HUES48 (cell line): Measurements from ENCODE around the gene RSPH9.
A peak's percentile ranks its signal among the peaks of the same experiment; 100 is the strongest.
"Not testable (repeated sequence)": the region's sequence is repeated elsewhere in the genome, so short reads cannot be mapped to it uniquely, and the experiment has no call there.

ENCODE experiments used
- H3K27ac ChIP-seq: one replicate; pipeline ENCODE4 v1.7.0; 2013; ENCODE audit warnings: low read depth, low read length, inconsistent platforms
- H3K27me3 ChIP-seq: 2 replicates; pipeline ENCODE4 v1.6.1; 2013; ENCODE audit warnings: mild to moderate bottlenecking, low read length; ENCODE audit not compliant: control insufficient read depth, insufficient read depth
- H3K36me3 ChIP-seq: 2 replicates; pipeline ENCODE4 v1.6.1; 2013; ENCODE audit warnings: low read length; ENCODE audit not compliant: control insufficient read depth, insufficient read depth
- H3K4me1 ChIP-seq: 2 replicates; pipeline ENCODE4 v1.6.1; 2013; ENCODE audit warnings: mild to moderate bottlenecking, low read length; ENCODE audit not compliant: control insufficient read depth, insufficient read depth
- H3K4me3 ChIP-seq: 2 replicates; pipeline ENCODE4 v1.5.1; 2013; ENCODE audit warnings: mild to moderate bottlenecking, low read depth, low read length
- H3K9ac ChIP-seq: 2 replicates; pipeline ENCODE4 v1.6.1; 2013; ENCODE audit warnings: mild to moderate bottlenecking, low read depth, low read length, moderate library complexity
- H3K9me3 ChIP-seq: 2 replicates; pipeline ENCODE4 v1.6.1; 2013; ENCODE audit warnings: low read length; ENCODE audit not compliant: control insufficient read depth, insufficient read depth

The RSPH9 gene

DNA sequence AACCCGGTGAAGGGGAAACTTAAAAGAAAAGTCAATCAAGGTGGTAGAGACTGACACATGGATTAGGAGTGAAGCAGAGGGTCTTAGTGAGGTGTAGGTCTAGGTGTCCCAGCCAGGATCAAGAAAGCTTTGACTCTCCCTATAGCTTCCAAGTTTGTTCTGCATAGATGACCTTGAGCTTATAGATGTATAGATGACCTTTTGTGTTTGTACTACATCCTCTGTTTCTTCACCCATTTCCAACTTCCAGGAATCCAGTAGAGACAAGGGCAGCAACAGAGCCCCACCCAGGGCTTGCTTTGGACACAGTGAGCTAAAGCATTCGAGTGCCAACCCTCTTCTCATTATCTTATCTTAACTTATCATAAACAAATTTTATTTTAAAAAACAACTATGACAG, 44.6 kb downstream of the RSPH9 start:
- Histone ChIP-seq H3K27me3 (no peaks in the 10 kb centered on the region), H3K27ac (no peak overlapping the region)

DNA sequence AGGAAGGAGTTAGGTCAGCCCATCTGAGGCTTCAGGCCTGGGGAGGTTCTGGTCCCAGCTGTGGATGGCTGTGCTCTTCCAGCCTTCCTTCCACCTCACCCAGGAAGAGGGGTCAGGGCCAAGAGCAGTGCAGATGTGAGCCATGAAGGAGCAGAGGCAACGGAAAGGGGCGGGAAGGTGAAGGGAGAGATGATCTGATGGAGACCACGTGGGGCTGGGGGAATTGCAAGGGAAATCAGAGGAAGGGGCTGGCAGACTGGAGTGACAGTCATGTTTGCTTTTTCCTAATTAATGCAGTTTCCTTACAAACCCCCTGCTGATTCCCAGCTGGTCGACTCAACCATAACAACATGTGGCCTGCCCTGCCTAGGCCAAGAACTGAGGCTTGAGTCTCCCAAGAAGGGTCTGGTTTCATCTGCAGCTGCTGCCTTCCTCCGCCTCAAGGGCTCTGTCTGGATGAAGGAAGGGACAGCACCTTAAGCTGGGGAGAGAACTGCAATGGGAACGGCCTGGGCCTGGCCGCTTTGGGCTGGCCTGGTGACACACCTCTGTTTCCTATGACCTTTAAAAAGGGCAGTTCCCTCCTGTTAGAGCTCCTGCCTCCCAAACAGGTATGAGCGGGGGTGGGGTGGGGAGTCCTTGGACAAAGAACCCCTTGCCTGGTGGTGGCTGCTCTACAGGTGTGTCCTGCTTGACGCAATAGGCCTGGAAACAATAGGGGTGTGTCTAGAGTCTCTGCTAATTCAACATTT, 50.6 kb downstream of the RSPH9 start:
- Histone ChIP-seq H3K27ac (peak overlapping the region; percentile 71), H3K27me3 (no peaks in the 10 kb centered on the region), H3K4me3 (no peak overlapping the region), H3K9me3 (no peaks in the 10 kb centered on the region), H3K4me1 (peaks cover 34% of the 10 kb centered on the region), H3K36me3 (no peaks in the 10 kb centered on the region), H3K9ac (no peak overlapping the region)

More for the DNA sequence above, 44.6 kb downstream of the RSPH9 start:
- H3K9me3 ChIP-seq: no peaks in the 10 kb centered on the region
- H3K36me3 ChIP-seq: 0 out of 2 replicates have a peak, but pooled peaks cover 5% of the 10 kb centered on the region
- peaks cover 7% of the 10 kb centered on the region; the same call in 1 of the 2 replicates for H3K4me1 ChIP-seq
- H3K9ac ChIP-seq: no peak overlapping the region
- H3K4me3 ChIP-seq: no peak overlapping the region

DNA sequence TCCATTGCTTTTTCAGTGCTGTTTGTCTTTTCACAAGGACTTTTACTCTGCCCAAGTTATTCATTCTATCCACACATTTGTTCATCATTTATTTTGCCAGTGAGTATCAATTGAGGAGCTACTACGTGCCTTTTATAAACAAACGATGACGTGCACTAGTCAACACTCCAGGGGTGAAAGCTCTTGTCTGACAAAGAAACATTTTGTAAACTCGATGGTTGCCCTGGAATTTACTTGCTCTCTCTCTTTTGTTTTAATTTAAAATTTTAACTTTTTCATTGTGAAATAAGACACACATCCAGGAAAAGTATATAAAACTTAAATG, 51.1 kb downstream of the RSPH9 start:
- H3K4me3 ChIP-seq: no peak overlapping the region
- H3K9ac ChIP-seq: no peak overlapping the region
- peak overlapping the region; percentile 71 for H3K27ac ChIP-seq
- no peaks in the 10 kb centered on the region for H3K27me3 ChIP-seq
- no peaks in the 10 kb centered on the region for H3K9me3 ChIP-seq
- no peaks in the 10 kb centered on the region for H3K36me3 ChIP-seq
- H3K4me1 ChIP-seq: peaks cover 34% of the 10 kb centered on the region

DNA sequence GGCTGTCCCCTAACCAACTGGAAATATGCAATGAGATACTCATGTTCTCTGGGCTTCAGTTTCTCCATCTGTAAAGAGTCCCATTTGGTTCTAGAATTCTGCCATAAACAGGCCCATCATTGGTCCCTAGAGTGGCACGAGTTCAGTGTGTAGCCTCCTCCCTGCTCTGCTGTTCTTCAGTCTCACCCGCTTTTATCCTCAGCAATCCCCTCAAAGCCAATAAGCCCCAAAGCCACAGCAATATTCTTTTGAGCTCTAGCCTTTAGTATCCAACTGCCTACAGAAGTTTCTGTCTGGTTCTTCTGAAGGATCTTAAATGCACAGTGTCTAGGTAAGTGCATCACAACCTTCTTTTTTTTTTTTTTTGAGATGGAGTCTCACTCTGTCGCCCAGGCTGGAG, 52.6 kb downstream of the RSPH9 start:
- Histone ChIP-seq H3K4me3 (no peak overlapping the region), H3K4me1 (peaks cover 48% of the 10 kb centered on the region), H3K27ac (no peak overlapping the region), H3K9ac (no peak overlapping the region), H3K27me3 (no peaks in the 10 kb centered on the region), H3K36me3 (no peaks in the 10 kb centered on the region), H3K9me3 (no peaks in the 10 kb centered on the region)

DNA sequence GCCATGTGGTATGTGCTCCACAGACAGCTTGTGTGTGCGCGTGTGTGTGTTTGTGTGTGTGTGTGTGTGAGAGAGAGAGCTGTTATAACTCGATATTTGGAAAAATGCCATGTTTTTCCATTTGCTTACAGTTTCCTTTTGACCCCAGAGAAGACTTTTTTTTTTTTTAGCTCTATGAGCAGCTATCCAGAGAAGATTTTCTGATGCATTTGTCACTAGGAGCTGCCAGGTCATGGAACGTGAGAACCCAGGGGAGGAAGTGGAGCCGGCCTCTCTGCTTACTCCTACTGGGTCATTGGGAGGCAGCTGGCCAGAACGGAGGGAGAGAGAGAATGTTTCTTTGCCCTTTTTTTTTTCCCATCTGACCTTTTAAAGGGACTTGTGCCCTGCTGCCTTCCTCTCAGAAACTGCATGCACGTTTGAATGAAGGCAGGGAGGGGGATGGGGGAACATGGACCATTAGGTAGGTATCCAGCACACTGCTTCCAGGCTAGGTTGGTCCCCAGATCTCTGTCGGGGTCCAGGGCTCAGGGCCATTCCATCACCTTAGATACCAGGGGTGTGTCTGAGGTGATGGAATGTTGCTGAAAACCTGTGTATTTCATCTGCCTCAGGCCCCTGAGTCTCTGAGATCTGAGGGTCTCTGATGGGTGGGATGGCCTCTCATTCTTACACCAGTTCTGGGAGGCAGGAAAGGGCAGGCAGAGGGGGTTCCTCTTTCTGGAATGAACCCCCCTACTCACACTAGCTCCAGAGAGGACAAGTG, 53.9 kb downstream of the RSPH9 start:
- Histone ChIP-seq H3K27me3 (no peaks in the 10 kb centered on the region), H3K27ac (peak overlapping the region; percentile 83), H3K4me1 (peaks cover 57% of the 10 kb centered on the region), H3K36me3 (no peaks in the 10 kb centered on the region), H3K9ac (no peak overlapping the region), H3K9me3 (no peaks in the 10 kb centered on the region), H3K4me3 (no peak overlapping the region)

DNA sequence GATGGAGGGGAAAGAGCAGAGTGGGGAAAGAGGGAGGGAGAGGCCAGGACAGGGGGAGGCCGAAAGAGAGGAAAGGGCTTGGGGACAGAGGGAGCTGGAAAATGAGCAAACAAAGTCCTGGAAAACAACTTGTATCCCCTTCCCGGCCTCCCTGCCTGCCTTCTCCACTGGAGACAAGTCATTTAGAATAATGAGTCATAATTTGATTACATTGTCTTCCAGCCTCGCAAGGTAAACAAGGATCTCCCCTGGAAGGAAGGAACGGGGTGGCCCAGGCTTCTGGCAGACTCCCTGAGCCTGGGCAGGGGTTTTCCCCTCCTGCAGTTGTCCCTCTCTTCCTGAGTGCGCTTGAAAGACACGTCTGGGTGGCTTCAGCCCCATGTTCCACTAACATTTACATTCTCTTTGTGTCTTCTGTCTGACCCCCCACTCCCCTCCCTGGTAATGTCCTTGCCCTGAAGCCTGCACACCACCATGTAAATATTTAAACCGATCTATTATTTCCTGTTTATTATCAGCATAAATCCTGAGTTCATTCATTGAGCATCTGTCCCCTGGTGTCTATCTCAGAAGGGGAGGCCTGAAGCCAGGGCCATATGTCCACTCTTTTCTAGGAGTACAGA, 54.8 kb downstream of the RSPH9 start:
- Histone ChIP-seq H3K4me3 (no peak overlapping the region), H3K27ac (peak overlapping the region; percentile 83), H3K36me3 (no peaks in the 10 kb centered on the region), H3K27me3 (no peaks in the 10 kb centered on the region), H3K9me3 (no peaks in the 10 kb centered on the region), H3K4me1 (peaks cover 58% of the 10 kb centered on the region), H3K9ac (no peak overlapping the region)

DNA sequence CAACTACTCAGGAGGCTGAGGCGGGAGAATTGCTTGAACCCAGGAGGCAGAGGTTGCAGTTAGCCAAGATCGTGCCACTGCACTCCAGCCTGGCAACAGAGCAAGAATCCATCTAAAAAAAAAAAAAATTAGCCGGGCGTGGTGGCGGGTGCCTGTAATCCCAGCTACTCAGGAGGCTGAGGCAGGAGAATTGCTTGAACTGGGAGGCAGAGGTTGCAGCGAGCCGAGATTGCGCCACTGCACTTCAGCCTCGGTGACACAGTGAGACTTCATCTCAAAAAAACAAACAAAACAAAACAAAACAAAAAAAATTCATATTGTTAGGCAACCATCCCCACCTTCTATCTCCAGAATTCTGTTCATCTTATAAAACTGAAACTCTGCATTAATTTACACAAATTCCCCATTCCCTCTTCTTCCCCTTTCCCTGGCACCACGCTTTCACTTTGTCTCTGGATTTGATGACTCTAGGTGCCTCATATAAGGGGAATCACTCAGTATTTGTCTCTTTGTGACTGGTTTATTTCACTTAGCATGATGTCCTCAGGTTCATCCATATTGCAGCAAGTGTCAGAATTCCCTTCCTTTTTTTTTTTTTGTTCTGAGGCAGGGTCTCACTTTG, 56.2 kb downstream of the RSPH9 start:
- H3K36me3 ChIP-seq, H3K4me3 ChIP-seq, H3K27me3 ChIP-seq, H3K9ac ChIP-seq, H3K9me3 ChIP-seq, H3K27ac ChIP-seq: not testable (repeated sequence)
- H3K4me1 ChIP-seq: peaks cover 58% of the 10 kb centered on the region

DNA sequence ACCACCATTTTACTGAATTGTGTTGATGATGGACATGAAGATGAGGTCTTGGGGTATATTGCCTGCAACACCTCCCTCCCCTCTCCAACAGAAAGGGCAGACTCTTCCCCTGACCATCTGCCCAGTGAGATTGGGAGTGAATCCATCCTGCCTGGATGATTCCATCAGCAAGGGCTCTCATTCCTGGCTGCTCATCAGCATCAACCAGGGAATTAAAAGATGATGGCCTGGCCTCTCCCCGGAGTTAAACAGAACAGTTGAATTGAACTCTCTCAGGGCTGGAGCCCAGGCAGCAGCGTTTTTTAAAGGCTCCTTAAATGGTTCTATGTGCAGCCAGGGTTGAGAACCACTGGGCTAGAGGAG, 57.3 kb downstream of the RSPH9 start:
- H3K9me3 ChIP-seq: no peaks in the 10 kb centered on the region
- peak overlapping the region; percentile 24 for H3K4me3 ChIP-seq
- no peaks in the 10 kb centered on the region for H3K36me3 ChIP-seq
- H3K27me3 ChIP-seq: no peaks in the 10 kb centered on the region
- peak overlapping the region; percentile 91 for H3K27ac ChIP-seq
- peaks cover 62% of the 10 kb centered on the region for H3K4me1 ChIP-seq
- peak overlapping the region; percentile 1; the same call in 1 of the 2 replicates for H3K9ac ChIP-seq

DNA sequence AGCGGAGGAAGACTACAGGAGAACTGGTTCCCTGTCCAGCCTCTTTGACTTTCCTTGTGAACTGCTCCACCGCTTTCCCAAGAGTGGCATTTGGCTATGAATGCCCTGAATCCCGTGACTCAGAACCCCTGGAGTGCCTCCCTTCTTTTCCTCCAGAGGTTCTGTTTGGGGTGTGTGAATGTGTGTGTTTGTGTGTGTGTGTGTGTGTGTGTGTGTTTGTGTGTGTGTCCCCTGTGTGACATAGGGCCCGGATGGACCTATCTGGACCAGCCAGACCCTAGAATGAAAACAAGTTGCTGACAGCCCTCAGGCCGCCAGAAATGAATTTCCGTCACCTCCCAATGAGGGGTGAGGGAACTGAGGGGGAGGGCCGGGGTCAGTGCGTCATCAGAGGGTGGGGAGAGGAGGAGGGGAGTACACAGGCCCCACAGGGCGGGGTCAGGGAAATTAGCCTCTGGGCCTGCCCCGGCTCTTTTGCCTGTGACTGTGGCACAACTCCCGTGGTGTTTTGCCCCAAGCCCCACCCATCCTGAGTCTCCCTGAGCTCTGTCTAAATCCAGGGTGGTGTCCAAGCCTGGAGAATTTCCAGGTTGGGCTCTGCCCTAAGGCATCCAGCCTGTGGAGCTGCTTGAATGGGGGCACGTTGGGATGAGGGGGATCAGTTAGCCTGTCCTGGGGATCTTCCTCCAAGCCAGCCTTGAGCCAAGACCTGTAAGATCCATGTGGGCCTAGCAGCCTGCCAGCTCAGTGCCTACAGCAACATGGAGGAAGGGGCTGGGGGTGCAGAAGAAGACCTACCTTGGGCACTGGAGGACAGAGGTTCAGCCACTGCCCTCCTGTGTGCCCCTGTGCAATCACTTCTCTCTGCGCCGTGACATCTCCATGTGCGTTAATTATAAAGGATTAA, 58.0 kb downstream of the RSPH9 start:
- H3K4me1 ChIP-seq: peaks cover 68% of the 10 kb centered on the region
- H3K27ac ChIP-seq: peak overlapping the region; percentile 91
- H3K4me3 ChIP-seq: peak overlapping the region; percentile 24
- H3K27me3 ChIP-seq: no peaks in the 10 kb centered on the region
- no peaks in the 10 kb centered on the region for H3K9me3 ChIP-seq
- no peaks in the 10 kb centered on the region for H3K36me3 ChIP-seq
- H3K9ac ChIP-seq: peak overlapping the region; percentile 1; the same call in 1 of the 2 replicates
